Activated CD8-positive, alpha-beta memory T cell treated with anti-CD3 and anti-CD28 coated beads, Interleukin-2, amount 50 U/mL, for 4 hours (primary cell): Measurements from ENCODE around the gene MED27.
"Not testable (repeated sequence)": the region's sequence is repeated elsewhere in the genome, so short reads cannot be mapped to it uniquely, and the experiment has no call there.

Experiments
- DNase-seq: peaks from one replicate; pipeline ENCODE4 v3.0.0-alpha.2; 2020

MED27 gene

GRCh38 chr9:132074736-132075135 lies 4.9 kb downstream of the MED27 start:
- DNase-seq, result no peak

GRCh38 chr9:132071847-132072507 lies 7.7 kb downstream of the MED27 start:
- DNase-seq, result no peak

- DNase-seq, result no peak
These were observed 10.4 kb downstream of the MED27 start for GRCh38 chr9:132069046-132069898.

- DNase-seq, result no peak
These were observed 11.1 kb downstream of the MED27 start for GRCh38 chr9:132068605-132069004.

GRCh38 chr9:132066511-132066910 lies 13.2 kb downstream of the MED27 start:
- no peak for DNase-seq

- no peak for DNase-seq
These were observed 13.6 kb downstream of the MED27 start for GRCh38 chr9:132066057-132066456.

- DNase-seq, result no peak
These were observed 16.4 kb downstream of the MED27 start for GRCh38 chr9:132063281-132063680.

GRCh38 chr9:132062806-132063205 lies 16.9 kb downstream of the MED27 start:
- DNase-seq, result no peak

GRCh38 chr9:132061526-132061925 lies 18.1 kb downstream of the MED27 start:
- no peak for DNase-seq

- DNase-seq, result no peak
These were observed 20.3 kb downstream of the MED27 start for GRCh38 chr9:132059361-132059760.

- not testable (repeated sequence) for DNase-seq
These were observed 21.4 kb downstream of the MED27 start for GRCh38 chr9:132058226-132058625.

- DNase-seq, result no peak
These were observed 22.7 kb downstream of the MED27 start for GRCh38 chr9:132056717-132057560.

- no peak for DNase-seq
These were observed 23.9 kb downstream of the MED27 start for GRCh38 chr9:132055756-132056155.

- no peak for DNase-seq
These were observed 25.6 kb downstream of the MED27 start for GRCh38 chr9:132054024-132054423.

- no peak for DNase-seq
These were observed 29.8 kb downstream of the MED27 start for GRCh38 chr9:132049900-132050299.

GRCh38 chr9:132049323-132049882 lies 30.3 kb downstream of the MED27 start:
- no peak for DNase-seq

GRCh38 chr9:132048201-132048600 lies 31.5 kb downstream of the MED27 start:
- DNase-seq, result no peak

GRCh38 chr9:132046456-132046855 lies 33.2 kb downstream of the MED27 start:
- DNase-seq, result no peak

GRCh38 chr9:132044176-132044875 lies 35.3 kb downstream of the MED27 start:
- DNase-seq, result no peak

- DNase-seq, result no peak
These were observed 36.0 kb downstream of the MED27 start for GRCh38 chr9:132043708-132044107.

- DNase-seq, result no peak
These were observed 37.3 kb downstream of the MED27 start for GRCh38 chr9:132042324-132042723.

GRCh38 chr9:132041798-132042197 lies 37.9 kb downstream of the MED27 start:
- DNase-seq, result no peak
